Measurements from ENCODE around the gene MYO1H. TPM values are rescaled to one million over a fixed set of nuclear protein-coding genes. Genes with fewer than 3 reads are reported as not detected.

MYO1H gene
- total RNA-seq, 3 donors from 2014 or later (not counting 1 experiment from before 2014, with no cell fraction given) = not detected

DNA sequence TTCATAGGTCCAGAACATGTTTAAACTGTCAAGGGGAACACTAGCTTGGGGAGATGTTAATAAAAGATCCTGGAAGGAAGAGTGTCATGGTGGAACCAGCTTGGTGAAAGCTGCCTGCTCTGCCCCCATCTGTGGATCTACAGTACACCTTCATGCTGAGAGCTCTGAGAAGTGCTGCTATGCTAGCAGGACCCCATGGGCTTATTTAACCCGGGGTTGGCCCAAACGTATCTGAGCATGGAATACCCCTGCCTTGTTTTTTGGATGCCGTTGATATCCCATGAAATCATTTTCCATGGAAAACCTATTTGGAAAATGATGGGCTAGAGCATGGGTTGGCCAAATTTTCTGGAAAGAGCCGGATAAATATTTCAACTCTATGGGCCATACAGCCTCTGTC is 144.0 kb downstream of the MYO1H start:
- ATAC-seq (no peak), DNase-seq (no peak)
- H3K27ac Mint-ChIP-seq = no peak overlapping the region
- 95% methylated on average over 4 of the region's 4 CpGs for WGBS (ENCODE audit: insufficient coverage)
- no peak for TF ChIP-seq CTCF (IDR thresholded peaks at IDR 0.05)
- H3K4me1 Mint-ChIP-seq = peaks cover 24 to 26% of the 10 kb centered on the region in 2 donors
- H3K36me3 Mint-ChIP-seq = peaks cover 25% of the 10 kb centered on the region
- H3K9me3 Mint-ChIP-seq = no peaks in the 10 kb centered on the region
- H3K9me3 ChIP-seq (ENCODE audit: control insufficient read depth, insufficient read depth, low read length) = no peaks in the 10 kb centered on the region
- no peak overlapping the region for H3K4me3 Mint-ChIP-seq
- intact Hi-C loops (cut with micrococcal nuclease) = no loop called here
- no peaks in the 10 kb centered on the region for H3K27me3 Mint-ChIP-seq (ENCODE audit: low read depth in 2 of 2)
- no peaks in the 10 kb centered on the region for H3K27me3 ChIP-seq (ENCODE audit: control insufficient read depth, insufficient read depth, low read length)
- peaks cover 51% of the 10 kb centered on the region for H3K36me3 ChIP-seq (ENCODE audit: control insufficient read depth, insufficient read depth, low read length)
- peaks cover 7% of the 10 kb centered on the region for H3K4me1 ChIP-seq (ENCODE audit: control insufficient read depth, insufficient read depth, low read length)
- H3K4me3 ChIP-seq (ENCODE audit: low read length) = no peak overlapping the region
- H3K27ac ChIP-seq (ENCODE audit: low read length) = no peak overlapping the region

DNA sequence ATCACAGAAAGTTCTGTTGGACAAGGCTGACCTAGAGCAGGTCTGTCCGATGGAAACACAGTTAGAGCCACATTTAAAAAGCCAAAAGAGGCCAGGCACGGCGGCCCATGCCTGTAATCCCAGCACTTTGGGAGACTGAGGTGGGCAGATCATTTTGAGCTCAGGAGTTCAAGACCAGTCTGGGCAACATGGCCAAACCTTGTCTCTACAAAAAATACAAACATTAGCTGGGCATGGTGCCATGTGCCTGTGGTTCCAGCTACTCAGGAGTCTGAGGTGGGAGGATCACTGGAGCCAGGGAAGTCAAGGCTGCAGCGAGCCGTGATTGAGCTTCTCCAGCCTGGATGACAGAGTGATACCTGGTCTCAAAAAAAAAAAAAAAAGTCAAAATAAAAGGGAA is 144.7 kb downstream of the MYO1H start:
- peaks cover 7% of the 10 kb centered on the region for H3K4me1 ChIP-seq (ENCODE audit: control insufficient read depth, insufficient read depth, low read length)
- no peaks in the 10 kb centered on the region for H3K27me3 ChIP-seq (ENCODE audit: control insufficient read depth, insufficient read depth, low read length)
- Mint-ChIP-seq H3K4me3 (no peak overlapping the region), H3K27ac (no peak overlapping the region), H3K36me3 (peaks cover 26% of the 10 kb centered on the region), H3K4me1 (peaks cover 24 to 27% of the 10 kb centered on the region in 2 donors), H3K27me3 (ENCODE audit: low read depth in 2 of 2) (no peaks in the 10 kb centered on the region), H3K9me3 (no peaks in the 10 kb centered on the region)
- 99% methylated on average over 3 of the region's 5 CpGs for WGBS (ENCODE audit: insufficient coverage)
- no peak for TF ChIP-seq CTCF (IDR thresholded peaks at IDR 0.05)
- DNase-seq (no peak), ATAC-seq (no peak)
- peaks cover 45% of the 10 kb centered on the region for H3K36me3 ChIP-seq (ENCODE audit: control insufficient read depth, insufficient read depth, low read length)
- H3K9me3 ChIP-seq (ENCODE audit: control insufficient read depth, insufficient read depth, low read length) = no peaks in the 10 kb centered on the region
- intact Hi-C loops (cut with micrococcal nuclease) = no loop called here
- no peak overlapping the region for H3K4me3 ChIP-seq (ENCODE audit: low read length)
- H3K27ac ChIP-seq (ENCODE audit: low read length) = no peak overlapping the region

- no peak for TF ChIP-seq CTCF (IDR thresholded peaks at IDR 0.05)
- H3K27ac Mint-ChIP-seq = peak overlapping the region in 1 of 2 donors; percentile 19
These were observed 145.4 kb downstream of the MYO1H start for GRCh38 chr12:109493090-109493489.

GRCh38 chr12:109493938-109494337 is 146.2 kb downstream of the MYO1H start:
- peaks cover 30% of the 10 kb centered on the region for H3K36me3 Mint-ChIP-seq
- no peaks in the 10 kb centered on the region for H3K27me3 Mint-ChIP-seq (ENCODE audit: low read depth in 2 of 2)
- TF ChIP-seq CTCF (IDR thresholded peaks at IDR 0.05) = no peak
- 100% methylated on average over 1 of the region's 1 CpG for WGBS (ENCODE audit: insufficient coverage)
- no peaks in the 10 kb centered on the region for H3K9me3 Mint-ChIP-seq
- Histone ChIP-seq H3K27ac (ENCODE audit: low read length) (no peak overlapping the region), H3K36me3 (ENCODE audit: control insufficient read depth, insufficient read depth, low read length) (peaks cover 44% of the 10 kb centered on the region), H3K4me1 (ENCODE audit: control insufficient read depth, insufficient read depth, low read length) (peaks cover 7% of the 10 kb centered on the region), H3K9me3 (ENCODE audit: control insufficient read depth, insufficient read depth, low read length) (no peaks in the 10 kb centered on the region), H3K4me3 (ENCODE audit: low read length) (no peak overlapping the region), H3K27me3 (ENCODE audit: control insufficient read depth, insufficient read depth, low read length) (no peaks in the 10 kb centered on the region)
- H3K4me1 Mint-ChIP-seq = peaks cover 24 to 36% of the 10 kb centered on the region in 2 donors
- H3K27ac Mint-ChIP-seq = peak overlapping the region; percentile 77 to 85
- ATAC-seq = no peak
- no peak overlapping the region for H3K4me3 Mint-ChIP-seq
- intact Hi-C loops (cut with micrococcal nuclease) = loop anchor here (2.0 kb wide), 2 partner anchors 17 to 43 kb away; partner anchors contain the start of genes KCTD10 and UBE3B
- no peak for DNase-seq

More at GRCh38 chr12:109493090-109493489, 145.4 kb downstream of the MYO1H start:
- Histone ChIP-seq H3K27ac (ENCODE audit: low read length) (no peak overlapping the region), H3K4me3 (ENCODE audit: low read length) (no peak overlapping the region), H3K36me3 (ENCODE audit: control insufficient read depth, insufficient read depth, low read length) (peaks cover 44% of the 10 kb centered on the region), H3K27me3 (ENCODE audit: control insufficient read depth, insufficient read depth, low read length) (no peaks in the 10 kb centered on the region), H3K4me1 (ENCODE audit: control insufficient read depth, insufficient read depth, low read length) (peaks cover 7% of the 10 kb centered on the region), H3K9me3 (ENCODE audit: control insufficient read depth, insufficient read depth, low read length) (no peaks in the 10 kb centered on the region)
- H3K4me1 Mint-ChIP-seq = peaks cover 24 to 34% of the 10 kb centered on the region in 2 donors
- ATAC-seq = no peak
- DNase-seq = no peak
- H3K36me3 Mint-ChIP-seq = peaks cover 33% of the 10 kb centered on the region
- H3K9me3 Mint-ChIP-seq = no peaks in the 10 kb centered on the region
- H3K27me3 Mint-ChIP-seq (ENCODE audit: low read depth in 2 of 2) = no peaks in the 10 kb centered on the region
- no peak overlapping the region for H3K4me3 Mint-ChIP-seq
- intact Hi-C loops (cut with micrococcal nuclease) = no loop called here

All from natural killer cell (primary cell).